BLaER1 (cell line): Measurements from ENCODE around the gene TCEAL8.

Experiments
- H3K27ac ChIP-seq: shearing (Covaris generic); formaldehyde crosslinking; 2 replicates; pipeline ENCODE4 v1.8.1; 2022
- H3K27me3 ChIP-seq: shearing (Covaris generic); formaldehyde crosslinking; 2 replicates; pipeline ENCODE4 v1.8.1; 2022
- H3K36me3 ChIP-seq: shearing (Covaris generic); formaldehyde crosslinking; 2 replicates; pipeline ENCODE4 v1.8.1; 2022
- H3K4me1 ChIP-seq: shearing (Covaris generic); formaldehyde crosslinking; 2 replicates; pipeline ENCODE4 v1.8.1; 2022
- H3K4me2 ChIP-seq: shearing (Covaris generic); formaldehyde crosslinking; 2 replicates; pipeline ENCODE4 v1.8.1; 2022
- H3K4me3 ChIP-seq: shearing (Covaris generic); formaldehyde crosslinking; 2 replicates; pipeline ENCODE4 v1.8.1; 2022
- H3K9ac ChIP-seq: shearing (Covaris generic); formaldehyde crosslinking; 2 replicates; pipeline ENCODE4 v1.8.1; 2022
- H3K9me3 ChIP-seq: shearing (Covaris generic); formaldehyde crosslinking; 2 replicates; pipeline ENCODE4 v1.8.1; 2022
- H4K20me1 ChIP-seq: shearing (Covaris generic); formaldehyde crosslinking; 2 replicates; pipeline ENCODE4 v1.8.1; 2022
- Cebpa-rat ChIP-seq: shearing (Covaris generic); IDR thresholded peaks from 2 replicates; pipeline ENCODE4 v1.8.1; 2022

The TCEAL8 gene

GRCh38 chrX:103220511-103221323 is 34.2 kb downstream of the TCEAL8 start:
- Histone ChIP-seq H3K36me3 (no peaks in the 10 kb centered on the region), H3K9ac (no peak overlapping the region), H4K20me1 (no peaks in the 10 kb centered on the region), H3K4me2 (no peak overlapping the region), H3K27ac (no peak overlapping the region), H3K27me3 (no peaks in the 10 kb centered on the region), H3K4me3 (no peak overlapping the region), H3K4me1 (0 out of 2 replicates have a peak, but pooled peaks cover 6% of the 10 kb centered on the region), H3K9me3 (peaks cover 6% of the 10 kb centered on the region; the same call in 1 of the 2 replicates)
- TF ChIP-seq Cebpa-rat: no peak

- peak overlapping the region; percentile 89 for H3K27ac ChIP-seq
- no peak for TF ChIP-seq Cebpa-rat
- no peaks in the 10 kb centered on the region for H4K20me1 ChIP-seq
- H3K9ac ChIP-seq: peak overlapping the region; percentile 87
- H3K27me3 ChIP-seq: no peaks in the 10 kb centered on the region
- H3K9me3 ChIP-seq: peaks cover under 1% of the 10 kb centered on the region; the same call in 1 of the 2 replicates
- H3K4me1 ChIP-seq: 0 out of 2 replicates have a peak, but pooled peaks cover 6% of the 10 kb centered on the region
- no peaks in the 10 kb centered on the region for H3K36me3 ChIP-seq
- peak overlapping the region; percentile 63 for H3K4me2 ChIP-seq
- peak overlapping the region; percentile 76 for H3K4me3 ChIP-seq
These were observed 39.4 kb downstream of the TCEAL8 start for GRCh38 chrX:103215425-103215991.

- no peaks in the 10 kb centered on the region for H3K27me3 ChIP-seq
- H3K27ac ChIP-seq: peak within 1 kb of the TSS; percentile 89
- H4K20me1 ChIP-seq: no peaks in the 10 kb centered on the region
- H3K9ac ChIP-seq: peak within 1 kb of the TSS; percentile 87
- no peaks in the 10 kb centered on the region for H3K36me3 ChIP-seq
- H3K9me3 ChIP-seq: no peaks in the 10 kb centered on the region
- no peak for TF ChIP-seq Cebpa-rat
- H3K4me1 ChIP-seq: 0 out of 2 replicates have a peak, but pooled peaks cover 6% of the 10 kb centered on the region
- H3K4me2 ChIP-seq: peak within 1 kb of the TSS; percentile 63
- peak within 1 kb of the TSS; percentile 76 for H3K4me3 ChIP-seq
These were observed 40.0 kb downstream of the TCEAL8 start, which contains the start of gene BEX4 for GRCh38 chrX:103214870-103215424. Gene BEX4, plus strand, starts transcription at chrX:103215108. Its CDS starts 1,046 bp downstream, at chrX:103216154.

GRCh38 chrX:103212749-103213457 is 42.1 kb downstream of the TCEAL8 start:
- Histone ChIP-seq H3K27me3 (no peaks in the 10 kb centered on the region), H3K4me1 (0 out of 2 replicates have a peak, but pooled peaks cover 6% of the 10 kb centered on the region), H4K20me1 (no peaks in the 10 kb centered on the region), H3K4me2 (no peak overlapping the region), H3K9ac (no peak overlapping the region), H3K27ac (no peak overlapping the region), H3K4me3 (no peak overlapping the region), H3K9me3 (no peaks in the 10 kb centered on the region), H3K36me3 (no peaks in the 10 kb centered on the region)
- TF ChIP-seq Cebpa-rat: no peak

GRCh38 chrX:103211012-103211715 is 43.8 kb downstream of the TCEAL8 start:
- 0 out of 2 replicates have a peak, but pooled peaks cover 2% of the 10 kb centered on the region for H3K4me1 ChIP-seq
- no peak for TF ChIP-seq Cebpa-rat
- no peak overlapping the region for H3K27ac ChIP-seq
- H3K36me3 ChIP-seq: no peaks in the 10 kb centered on the region
- no peaks in the 10 kb centered on the region for H4K20me1 ChIP-seq
- H3K9ac ChIP-seq: no peak overlapping the region
- H3K9me3 ChIP-seq: no peaks in the 10 kb centered on the region
- H3K4me3 ChIP-seq: no peak overlapping the region
- no peaks in the 10 kb centered on the region for H3K27me3 ChIP-seq
- H3K4me2 ChIP-seq: no peak overlapping the region

GRCh38 chrX:103210056-103210455 is 44.9 kb downstream of the TCEAL8 start:
- Histone ChIP-seq H3K4me1 (no peaks in the 10 kb centered on the region), H4K20me1 (no peaks in the 10 kb centered on the region), H3K36me3 (no peaks in the 10 kb centered on the region), H3K9ac (no peak overlapping the region), H3K4me3 (no peak overlapping the region), H3K27ac (no peak overlapping the region), H3K27me3 (no peaks in the 10 kb centered on the region), H3K9me3 (no peaks in the 10 kb centered on the region), H3K4me2 (no peak overlapping the region)
- no peak for TF ChIP-seq Cebpa-rat
